HepG2 (cell line): ENCODE measurements around the gene PRKN. TPM values are rescaled to one million over a fixed set of nuclear protein-coding genes. Genes with fewer than 3 reads are reported as not detected.

Experiments
- ZNF670 ChIP-seq: sonication (generic); formaldehyde crosslinking; IDR thresholded peaks from 2 replicates; pipeline ENCODE4 v1.8.0; 2022; ENCODE audit warnings: mild to moderate bottlenecking, missing genetic modification reagents, borderline replicate concordance
- polyA plus RNA-seq, 8 experiments: library from polyadenylated mRNA; depleted of rRNA in 3 of 8; stranded (reverse) in 7 of 8; unstranded in 1 of 8; fragments of >200 nt; fragmentation: Illumina TruSeq in 4 of 8; extraction: Trizol in 4 of 8; gene quantifications; 2 replicates each; pipeline versions ENCODE4 v1.2.1 to v1.2.3, GENCODE V29; 2011 to 2016; ENCODE audit warnings: low read depth in 4 of 8, missing spikeins in 1 of 8, mixed read lengths in 1 of 8; ENCODE audit not compliant: insufficient read depth in 1 of 8
- total RNA-seq, 5 experiments: library from RNA; depleted of rRNA; stranded (reverse); fragments of >200 nt; fragmentation: Illumina TruSeq; extraction: Trizol; gene quantifications; 2 replicates each; pipeline ENCODE4 v1.2.3, GENCODE V29; 2016; ENCODE audit warnings: low read depth in 1 of 5
- TF ChIP-seq, protein P1 (sequence below): sonication (generic); formaldehyde crosslinking; IDR thresholded peaks from 2 replicates; pipeline ENCODE4 v1.5.1; 2020; ENCODE audit warnings: missing genetic modification reagents, mild to moderate bottlenecking, borderline replicate concordance
- TF ChIP-seq, protein P2 (sequence below): sonication (generic); formaldehyde crosslinking; IDR thresholded peaks from 2 replicates; pipeline ENCODE4 v1.5.0; 2020; ENCODE audit warnings: mild to moderate bottlenecking, missing genetic modification reagents
- TF ChIP-seq, protein P3 (sequence below): IDR thresholded peaks from 2 replicates; pipeline ENCODE4 v1.6.1; 2012; ENCODE audit warnings: low read length, improper control_type of control experiment
- TF ChIP-seq, protein P4 (sequence below): sonication (generic); formaldehyde crosslinking; IDR thresholded peaks from 2 replicates; pipeline ENCODE4 v1.5.0; 2020; ENCODE audit warnings: mild to moderate bottlenecking, missing genetic modification reagents, borderline replicate concordance
- TF ChIP-seq, protein P5 (sequence below): sonication (generic); formaldehyde crosslinking; IDR thresholded peaks from 2 replicates; pipeline ENCODE4 v1.5.0; 2020; ENCODE audit warnings: mild to moderate bottlenecking, low read depth, missing genetic modification reagents, borderline replicate concordance

PRKN gene
- total and polyA plus RNA-seq, 2 of the 13 experiments (the other 11 are each of a cell fraction or from before 2014, with no cell fraction given) = 0.31 to 0.44 TPM

DNA sequence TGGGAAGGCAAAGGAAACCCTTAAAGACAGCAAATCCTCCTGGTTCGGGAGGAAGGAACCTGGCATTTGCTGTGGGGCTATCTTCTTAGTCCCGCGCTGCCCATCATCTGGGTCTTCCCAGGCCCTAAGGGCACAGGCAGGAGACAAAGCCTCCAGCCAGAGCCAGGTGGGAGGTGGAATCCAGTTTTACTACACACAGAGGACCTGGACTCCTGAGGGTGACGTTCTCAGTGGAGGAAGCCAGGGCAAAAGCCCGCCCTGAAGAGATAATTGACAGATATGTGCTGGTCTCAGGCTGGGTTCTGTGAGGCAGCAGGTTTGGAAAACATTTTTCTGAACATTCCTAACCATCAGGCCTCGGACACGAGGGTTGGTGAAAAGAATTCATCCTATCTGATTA lies 1365.3 kb downstream of the PRKN start (continued):
- TF ChIP-seq, protein P1, sequence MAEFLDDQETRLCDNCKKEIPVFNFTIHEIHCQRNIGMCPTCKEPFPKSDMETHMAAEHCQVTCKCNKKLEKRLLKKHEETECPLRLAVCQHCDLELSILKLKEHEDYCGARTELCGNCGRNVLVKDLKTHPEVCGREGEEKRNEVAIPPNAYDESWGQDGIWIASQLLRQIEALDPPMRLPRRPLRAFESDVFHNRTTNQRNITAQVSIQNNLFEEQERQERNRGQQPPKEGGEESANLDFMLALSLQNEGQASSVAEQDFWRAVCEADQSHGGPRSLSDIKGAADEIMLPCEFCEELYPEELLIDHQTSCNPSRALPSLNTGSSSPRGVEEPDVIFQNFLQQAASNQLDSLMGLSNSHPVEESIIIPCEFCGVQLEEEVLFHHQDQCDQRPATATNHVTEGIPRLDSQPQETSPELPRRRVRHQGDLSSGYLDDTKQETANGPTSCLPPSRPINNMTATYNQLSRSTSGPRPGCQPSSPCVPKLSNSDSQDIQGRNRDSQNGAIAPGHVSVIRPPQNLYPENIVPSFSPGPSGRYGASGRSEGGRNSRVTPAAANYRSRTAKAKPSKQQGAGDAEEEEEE (CRISPR knock-in tag) = no peak
- TF ChIP-seq, protein P2, sequence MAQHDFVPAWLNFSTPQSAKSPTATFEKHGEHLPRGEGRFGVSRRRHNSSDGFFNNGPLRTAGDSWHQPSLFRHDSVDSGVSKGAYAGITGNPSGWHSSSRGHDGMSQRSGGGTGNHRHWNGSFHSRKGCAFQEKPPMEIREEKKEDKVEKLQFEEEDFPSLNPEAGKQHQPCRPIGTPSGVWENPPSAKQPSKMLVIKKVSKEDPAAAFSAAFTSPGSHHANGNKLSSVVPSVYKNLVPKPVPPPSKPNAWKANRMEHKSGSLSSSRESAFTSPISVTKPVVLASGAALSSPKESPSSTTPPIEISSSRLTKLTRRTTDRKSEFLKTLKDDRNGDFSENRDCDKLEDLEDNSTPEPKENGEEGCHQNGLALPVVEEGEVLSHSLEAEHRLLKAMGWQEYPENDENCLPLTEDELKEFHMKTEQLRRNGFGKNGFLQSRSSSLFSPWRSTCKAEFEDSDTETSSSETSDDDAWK = no peak
- TF ChIP-seq ZNF670 (CRISPR knock-in tag) = no peak
- TF ChIP-seq, protein P3, sequence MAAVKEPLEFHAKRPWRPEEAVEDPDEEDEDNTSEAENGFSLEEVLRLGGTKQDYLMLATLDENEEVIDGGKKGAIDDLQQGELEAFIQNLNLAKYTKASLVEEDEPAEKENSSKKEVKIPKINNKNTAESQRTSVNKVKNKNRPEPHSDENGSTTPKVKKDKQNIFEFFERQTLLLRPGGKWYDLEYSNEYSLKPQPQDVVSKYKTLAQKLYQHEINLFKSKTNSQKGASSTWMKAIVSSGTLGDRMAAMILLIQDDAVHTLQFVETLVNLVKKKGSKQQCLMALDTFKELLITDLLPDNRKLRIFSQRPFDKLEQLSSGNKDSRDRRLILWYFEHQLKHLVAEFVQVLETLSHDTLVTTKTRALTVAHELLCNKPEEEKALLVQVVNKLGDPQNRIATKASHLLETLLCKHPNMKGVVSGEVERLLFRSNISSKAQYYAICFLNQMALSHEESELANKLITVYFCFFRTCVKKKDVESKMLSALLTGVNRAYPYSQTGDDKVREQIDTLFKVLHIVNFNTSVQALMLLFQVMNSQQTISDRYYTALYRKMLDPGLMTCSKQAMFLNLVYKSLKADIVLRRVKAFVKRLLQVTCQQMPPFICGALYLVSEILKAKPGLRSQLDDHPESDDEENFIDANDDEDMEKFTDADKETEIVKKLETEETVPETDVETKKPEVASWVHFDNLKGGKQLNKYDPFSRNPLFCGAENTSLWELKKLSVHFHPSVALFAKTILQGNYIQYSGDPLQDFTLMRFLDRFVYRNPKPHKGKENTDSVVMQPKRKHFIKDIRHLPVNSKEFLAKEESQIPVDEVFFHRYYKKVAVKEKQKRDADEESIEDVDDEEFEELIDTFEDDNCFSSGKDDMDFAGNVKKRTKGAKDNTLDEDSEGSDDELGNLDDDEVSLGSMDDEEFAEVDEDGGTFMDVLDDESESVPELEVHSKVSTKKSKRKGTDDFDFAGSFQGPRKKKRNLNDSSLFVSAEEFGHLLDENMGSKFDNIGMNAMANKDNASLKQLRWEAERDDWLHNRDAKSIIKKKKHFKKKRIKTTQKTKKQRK = no peak
- TF ChIP-seq, protein P4, sequence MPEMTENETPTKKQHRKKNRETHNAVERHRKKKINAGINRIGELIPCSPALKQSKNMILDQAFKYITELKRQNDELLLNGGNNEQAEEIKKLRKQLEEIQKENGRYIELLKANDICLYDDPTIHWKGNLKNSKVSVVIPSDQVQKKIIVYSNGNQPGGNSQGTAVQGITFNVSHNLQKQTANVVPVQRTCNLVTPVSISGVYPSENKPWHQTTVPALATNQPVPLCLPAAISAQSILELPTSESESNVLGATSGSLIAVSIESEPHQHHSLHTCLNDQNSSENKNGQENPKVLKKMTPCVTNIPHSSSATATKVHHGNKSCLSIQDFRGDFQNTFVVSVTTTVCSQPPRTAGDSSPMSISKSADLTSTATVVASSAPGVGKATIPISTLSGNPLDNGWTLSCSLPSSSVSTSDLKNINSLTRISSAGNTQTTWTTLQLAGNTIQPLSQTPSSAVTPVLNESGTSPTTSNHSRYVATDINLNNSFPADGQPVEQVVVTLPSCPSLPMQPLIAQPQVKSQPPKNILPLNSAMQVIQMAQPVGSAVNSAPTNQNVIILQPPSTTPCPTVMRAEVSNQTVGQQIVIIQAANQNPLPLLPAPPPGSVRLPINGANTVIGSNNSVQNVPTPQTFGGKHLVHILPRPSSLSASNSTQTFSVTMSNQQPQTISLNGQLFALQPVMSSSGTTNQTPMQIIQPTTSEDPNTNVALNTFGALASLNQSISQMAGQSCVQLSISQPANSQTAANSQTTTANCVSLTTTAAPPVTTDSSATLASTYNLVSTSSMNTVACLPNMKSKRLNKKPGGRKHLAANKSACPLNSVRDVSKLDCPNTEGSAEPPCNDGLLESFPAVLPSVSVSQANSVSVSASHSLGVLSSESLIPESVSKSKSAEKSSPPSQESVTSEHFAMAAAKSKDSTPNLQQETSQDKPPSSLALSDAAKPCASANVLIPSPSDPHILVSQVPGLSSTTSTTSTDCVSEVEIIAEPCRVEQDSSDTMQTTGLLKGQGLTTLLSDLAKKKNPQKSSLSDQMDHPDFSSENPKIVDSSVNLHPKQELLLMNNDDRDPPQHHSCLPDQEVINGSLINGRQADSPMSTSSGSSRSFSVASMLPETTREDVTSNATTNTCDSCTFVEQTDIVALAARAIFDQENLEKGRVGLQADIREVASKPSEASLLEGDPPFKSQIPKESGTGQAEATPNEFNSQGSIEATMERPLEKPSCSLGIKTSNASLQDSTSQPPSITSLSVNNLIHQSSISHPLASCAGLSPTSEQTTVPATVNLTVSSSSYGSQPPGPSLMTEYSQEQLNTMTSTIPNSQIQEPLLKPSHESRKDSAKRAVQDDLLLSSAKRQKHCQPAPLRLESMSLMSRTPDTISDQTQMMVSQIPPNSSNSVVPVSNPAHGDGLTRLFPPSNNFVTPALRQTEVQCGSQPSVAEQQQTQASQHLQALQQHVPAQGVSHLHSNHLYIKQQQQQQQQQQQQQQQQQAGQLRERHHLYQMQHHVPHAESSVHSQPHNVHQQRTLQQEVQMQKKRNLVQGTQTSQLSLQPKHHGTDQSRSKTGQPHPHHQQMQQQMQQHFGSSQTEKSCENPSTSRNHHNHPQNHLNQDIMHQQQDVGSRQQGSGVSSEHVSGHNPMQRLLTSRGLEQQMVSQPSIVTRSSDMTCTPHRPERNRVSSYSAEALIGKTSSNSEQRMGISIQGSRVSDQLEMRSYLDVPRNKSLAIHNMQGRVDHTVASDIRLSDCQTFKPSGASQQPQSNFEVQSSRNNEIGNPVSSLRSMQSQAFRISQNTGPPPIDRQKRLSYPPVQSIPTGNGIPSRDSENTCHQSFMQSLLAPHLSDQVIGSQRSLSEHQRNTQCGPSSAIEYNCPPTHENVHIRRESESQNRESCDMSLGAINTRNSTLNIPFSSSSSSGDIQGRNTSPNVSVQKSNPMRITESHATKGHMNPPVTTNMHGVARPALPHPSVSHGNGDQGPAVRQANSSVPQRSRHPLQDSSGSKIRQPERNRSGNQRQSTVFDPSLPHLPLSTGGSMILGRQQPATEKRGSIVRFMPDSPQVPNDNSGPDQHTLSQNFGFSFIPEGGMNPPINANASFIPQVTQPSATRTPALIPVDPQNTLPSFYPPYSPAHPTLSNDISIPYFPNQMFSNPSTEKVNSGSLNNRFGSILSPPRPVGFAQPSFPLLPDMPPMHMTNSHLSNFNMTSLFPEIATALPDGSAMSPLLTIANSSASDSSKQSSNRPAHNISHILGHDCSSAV (CRISPR knock-in tag) = no peak
- TF ChIP-seq, protein P5, sequence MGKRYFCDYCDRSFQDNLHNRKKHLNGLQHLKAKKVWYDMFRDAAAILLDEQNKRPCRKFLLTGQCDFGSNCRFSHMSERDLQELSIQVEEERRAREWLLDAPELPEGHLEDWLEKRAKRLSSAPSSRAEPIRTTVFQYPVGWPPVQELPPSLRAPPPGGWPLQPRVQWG (CRISPR knock-in tag) = no peak
